GM10266 (cell line): ENCODE measurements around the gene CCKAR.

Experiments used
- DNase-seq: peaks from one replicate; pipeline ENCODE4 v3.0.0; 2012; ENCODE audit errors: extremely low spot score
- TF ChIP-seq, protein P1 (sequence below): IDR thresholded peaks from 2 replicates; pipeline ENCODE4 v1.5.1; 2012; ENCODE audit warnings: mild to moderate bottlenecking, low read depth; ENCODE audit not compliant: control insufficient read depth, insufficient read depth; ENCODE audit errors: missing control alignments

Gene CCKAR

DNA sequence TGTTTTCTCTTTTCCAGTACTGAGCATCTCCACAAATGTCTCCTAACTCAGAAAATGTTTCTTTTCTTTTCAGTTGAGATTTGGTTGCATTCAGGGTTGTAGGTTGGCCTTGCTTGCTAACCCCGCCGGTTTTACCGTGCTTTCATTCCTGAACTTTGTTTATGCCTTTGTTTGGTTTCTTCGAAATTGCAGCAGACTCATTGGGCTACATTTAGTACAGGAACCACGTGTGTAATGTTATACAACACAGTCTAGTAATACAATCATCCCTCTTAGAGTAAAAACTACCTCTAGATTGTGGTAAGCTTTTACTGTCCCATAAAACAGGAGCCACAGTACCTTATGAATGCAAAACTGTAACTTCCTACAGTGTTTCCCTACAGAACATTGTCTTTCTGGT is 57.9 kb downstream of the CCKAR start:
- TF ChIP-seq, protein P1, sequence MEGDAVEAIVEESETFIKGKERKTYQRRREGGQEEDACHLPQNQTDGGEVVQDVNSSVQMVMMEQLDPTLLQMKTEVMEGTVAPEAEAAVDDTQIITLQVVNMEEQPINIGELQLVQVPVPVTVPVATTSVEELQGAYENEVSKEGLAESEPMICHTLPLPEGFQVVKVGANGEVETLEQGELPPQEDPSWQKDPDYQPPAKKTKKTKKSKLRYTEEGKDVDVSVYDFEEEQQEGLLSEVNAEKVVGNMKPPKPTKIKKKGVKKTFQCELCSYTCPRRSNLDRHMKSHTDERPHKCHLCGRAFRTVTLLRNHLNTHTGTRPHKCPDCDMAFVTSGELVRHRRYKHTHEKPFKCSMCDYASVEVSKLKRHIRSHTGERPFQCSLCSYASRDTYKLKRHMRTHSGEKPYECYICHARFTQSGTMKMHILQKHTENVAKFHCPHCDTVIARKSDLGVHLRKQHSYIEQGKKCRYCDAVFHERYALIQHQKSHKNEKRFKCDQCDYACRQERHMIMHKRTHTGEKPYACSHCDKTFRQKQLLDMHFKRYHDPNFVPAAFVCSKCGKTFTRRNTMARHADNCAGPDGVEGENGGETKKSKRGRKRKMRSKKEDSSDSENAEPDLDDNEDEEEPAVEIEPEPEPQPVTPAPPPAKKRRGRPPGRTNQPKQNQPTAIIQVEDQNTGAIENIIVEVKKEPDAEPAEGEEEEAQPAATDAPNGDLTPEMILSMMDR, result no peak
- DNase-seq, result no peak

DNA sequence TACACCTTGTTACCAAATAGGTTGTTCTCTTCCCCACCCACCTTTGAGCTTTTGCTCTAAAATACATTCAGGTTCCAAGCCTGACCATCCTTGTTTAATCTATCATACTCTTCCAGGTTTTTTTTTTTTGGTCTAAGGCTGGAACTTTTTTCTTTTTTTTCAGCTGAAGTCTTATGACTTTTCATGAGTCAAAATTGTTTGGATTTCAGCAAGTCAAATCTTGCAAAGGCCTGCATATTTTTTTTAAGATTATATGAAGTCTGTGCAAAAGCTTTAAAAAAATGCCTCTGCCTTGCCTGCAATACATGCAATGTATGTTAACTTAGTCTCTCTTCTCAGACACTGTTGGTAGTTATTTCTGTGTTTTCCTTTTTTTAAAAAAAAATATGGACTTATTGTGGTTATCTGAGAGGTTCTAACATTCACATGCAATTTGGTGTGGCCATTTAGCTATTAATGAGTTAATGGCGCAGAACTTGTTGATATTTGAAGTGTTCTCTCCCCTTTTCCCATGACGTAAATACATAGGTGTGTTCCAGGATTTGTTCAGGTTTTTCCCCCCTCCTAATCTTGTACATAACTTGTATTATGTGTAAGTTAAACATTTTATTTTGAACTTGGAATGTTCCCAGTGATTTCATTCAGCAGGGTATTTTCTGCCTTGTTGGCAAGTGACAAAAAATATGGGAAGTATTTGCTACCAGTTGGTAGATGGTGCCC is 58.7 kb downstream of the CCKAR start:
- TF ChIP-seq, protein P1, result no peak
- no peak for DNase-seq
